H1 (cell line): Measurements from ENCODE around the gene AMPH. TPM values are rescaled to one million over a fixed set of nuclear protein-coding genes. Genes with fewer than 3 reads are reported as not detected.

Experiments
- CTCF ChIA-PET: fragments of 300-600 bp; sonication (Branson Sonifier 250); formaldehyde crosslinking; loops from one replicate; lab custom pipeline; 2021; ENCODE audit not compliant: partially characterized antibody; lab: Charles Lee
- POLR2A ChIA-PET: fragments of 300-600 bp; sonication (Branson Sonifier 250); formaldehyde crosslinking; loops from one replicate; lab custom pipeline; 2021; ENCODE audit warnings: inconsistent platforms; ENCODE audit not compliant: partially characterized antibody; lab: Charles Lee
- DNase-seq, 2 experiments: peaks; one replicate each; pipeline versions ENCODE4 v3.0.0 to v3.0.0-alpha.2; 2010 to 2022; ENCODE audit warnings: low spot score in 2 of 2, low read depth in 1 of 2, mixed read lengths in 1 of 2
- FAIRE-seq: peaks from 2 replicates; lab custom pipeline; 2011; peaks lifted over from hg19 to GRCh38; lab: Jason Lieb, UNC
- H2AFZ ChIP-seq: 2 replicates; pipeline ENCODE4 v1.8.1; 2012; ENCODE audit warnings: low read length, inconsistent platforms
- H2AK5ac ChIP-seq: 2 replicates; pipeline ENCODE4 v1.6.1; 2013; ENCODE audit warnings: low read depth, low read length
- H2BK120ac ChIP-seq: replicated peaks from 2 replicates; pipeline ENCODE3; 2013; ENCODE audit warnings: low read depth, low read length, inconsistent platforms
- H2BK12ac ChIP-seq: 2 replicates; pipeline ENCODE4 v1.6.1; 2013; ENCODE audit warnings: low read depth, low read length
- H2BK15ac ChIP-seq: 2 replicates; pipeline ENCODE4 v1.6.1; 2013; ENCODE audit warnings: low read length
- H2BK20ac ChIP-seq: 2 replicates; pipeline ENCODE4 v1.6.1; 2013; ENCODE audit warnings: low read length
- H2BK5ac ChIP-seq: 2 replicates; pipeline ENCODE4 v1.6.1; 2013; ENCODE audit warnings: low read depth, low read length
- H3K14ac ChIP-seq: 2 replicates; pipeline ENCODE4 v1.6.1; 2013; ENCODE audit warnings: inconsistent platforms; ENCODE audit not compliant: insufficient read length
- H3K18ac ChIP-seq: 2 replicates; pipeline ENCODE4 v1.6.1; 2013; ENCODE audit warnings: low read length; ENCODE audit errors: extremely low read depth
- H3K23ac ChIP-seq: 2 replicates; pipeline ENCODE4 v1.6.1; 2013; ENCODE audit warnings: inconsistent platforms; ENCODE audit not compliant: insufficient read length
- H3K23me2 ChIP-seq: 2 replicates; pipeline ENCODE4 v1.6.1; 2013; ENCODE audit warnings: low read depth, low read length
- H3K27ac ChIP-seq: 2 replicates; pipeline ENCODE4 v1.6.1; 2011; ENCODE audit warnings: low read depth, low read length, inconsistent platforms
- H3K27me3 ChIP-seq, 4 experiments: replicated peaks in 1 of 4; 1 replicate in 1 of 4; 2 replicates in 3 of 4; pipeline versions ENCODE4 v1.6.1 to v1.8.1; 2011 to 2013; ENCODE audit warnings: low read length in 3 of 4, mild to moderate bottlenecking in 3 of 4, inconsistent platforms in 2 of 4, mixed read lengths in 2 of 4, moderate library complexity in 1 of 4; ENCODE audit not compliant: control insufficient read depth in 3 of 4, insufficient read depth in 3 of 4; ENCODE audit errors: extremely low read depth in 1 of 4
- H3K36me3 ChIP-seq, 4 experiments: 2 replicates each; pipeline versions ENCODE4 v1.6.1 to v1.8.1; 2011 to 2013; ENCODE audit warnings: mild to moderate bottlenecking in 4 of 4, low read length in 3 of 4, moderate library complexity in 2 of 4, control low read depth in 1 of 4, inconsistent platforms in 1 of 4; ENCODE audit not compliant: insufficient read depth in 4 of 4, control insufficient read depth in 2 of 4
- H3K4ac ChIP-seq: replicated peaks from 2 replicates; pipeline ENCODE3; 2013; ENCODE audit warnings: low read length, low read depth, mixed read lengths, inconsistent platforms; ENCODE audit not compliant: insufficient read length
- H3K4me1 ChIP-seq, 4 experiments: replicated peaks in 1 of 4; 1 replicate in 1 of 4; 2 replicates in 3 of 4; pipeline versions ENCODE4 v1.6.1 to v1.8.1; 2011 to 2013; ENCODE audit warnings: low read length in 3 of 4, inconsistent platforms in 2 of 4, mixed read lengths in 1 of 4; ENCODE audit not compliant: insufficient read depth in 4 of 4, control insufficient read depth in 3 of 4
- H3K4me2 ChIP-seq, 2 experiments: 2 replicates each; pipeline versions ENCODE4 v1.6.1 to v1.8.1; 2011 to 2013; ENCODE audit warnings: low read depth in 2 of 2, low read length in 2 of 2, control low read depth in 1 of 2, inconsistent platforms in 1 of 2, mild to moderate bottlenecking in 1 of 2; ENCODE audit not compliant: insufficient read depth in 1 of 2
- H3K4me3 ChIP-seq, 4 experiments: fragments of 200-600, 300-600 bp in 1 of 4; sonication (generic), shearing (Covaris generic), sonication (Bioruptor Twin) in 1 of 4; 2 replicates each; pipeline versions ENCODE4 v1.5.1 to v1.8.1; 2011 to 2016; ENCODE audit warnings: low read length in 4 of 4, low read depth in 3 of 4, control low read depth in 2 of 4, inconsistent platforms in 2 of 4, mild to moderate bottlenecking in 2 of 4, mixed read lengths in 1 of 4, moderate library complexity in 1 of 4; ENCODE audit not compliant: insufficient read depth in 2 of 4; ENCODE audit errors: extremely low read depth in 1 of 4
- H3K56ac ChIP-seq: replicated peaks from 2 replicates; pipeline ENCODE3; 2013; ENCODE audit warnings: low read depth, mild to moderate bottlenecking, mixed read lengths, low read length, inconsistent platforms; ENCODE audit not compliant: insufficient read length
- H3K79me1 ChIP-seq: 2 replicates; pipeline ENCODE4 v1.6.1; 2013; ENCODE audit warnings: low read depth, low read length, control low read depth
- H3K79me2 ChIP-seq, 2 experiments: 2 replicates each; pipeline versions ENCODE4 v1.6.1 to v1.8.1; 2012 to 2013; ENCODE audit warnings: low read length in 2 of 2, mild to moderate bottlenecking in 2 of 2, inconsistent platforms in 1 of 2; ENCODE audit not compliant: insufficient read depth in 2 of 2, control insufficient read depth in 1 of 2
- H3K9ac ChIP-seq, 4 experiments: replicated peaks in 1 of 4; 1 replicate in 1 of 4; 2 replicates in 3 of 4; pipeline versions ENCODE4 v1.6.1 to v1.8.1; 2011 to 2013; ENCODE audit warnings: low read depth in 3 of 4, low read length in 3 of 4, control low read depth in 2 of 4, mild to moderate bottlenecking in 2 of 4, moderate library complexity in 2 of 4, inconsistent platforms in 1 of 4; ENCODE audit errors: extremely low read depth in 1 of 4
- H3K9me3 ChIP-seq, 2 experiments: 2 replicates each; pipeline versions ENCODE4 v1.6.1 to v1.8.1; 2012 to 2013; ENCODE audit warnings: mild to moderate bottlenecking in 2 of 2, moderate library complexity in 2 of 2, control low read depth in 1 of 2, inconsistent platforms in 1 of 2, low read depth in 1 of 2, low read length in 1 of 2, mixed read lengths in 1 of 2; ENCODE audit not compliant: insufficient read depth in 2 of 2
- H4K20me1 ChIP-seq, 2 experiments: replicated peaks in 1 of 2; 2 replicates each; pipeline versions ENCODE3 to v1.8.1; 2011 to 2013; ENCODE audit warnings: inconsistent platforms in 2 of 2, low read length in 2 of 2, mild to moderate bottlenecking in 1 of 2; ENCODE audit not compliant: insufficient read depth in 2 of 2, control insufficient read depth in 1 of 2
- H4K5ac ChIP-seq: 2 replicates; pipeline ENCODE4 v1.6.1; 2013; ENCODE audit warnings: low read length, low read depth, mixed read lengths, inconsistent platforms; ENCODE audit not compliant: insufficient read length
- H4K8ac ChIP-seq: 2 replicates; pipeline ENCODE4 v1.8.0; 2013; ENCODE audit warnings: mild to moderate bottlenecking, moderate library complexity, low read length, inconsistent platforms; ENCODE audit not compliant: insufficient read depth; ENCODE audit errors: extremely low read depth
- H4K91ac ChIP-seq: replicated peaks from 2 replicates; pipeline ENCODE3; 2013; ENCODE audit warnings: low read length, mixed read lengths, inconsistent platforms; ENCODE audit not compliant: insufficient read length
- ASH2L ChIP-seq: fragments of 200-600, 300-600 bp; sonication (generic); IDR thresholded peaks from one replicate; pipeline ENCODE4 v1.7.1; 2017; ENCODE audit warnings: low read length
- BRCA1 ChIP-seq: IDR thresholded peaks from 2 replicates; pipeline ENCODE4 v1.6.1; 2012; ENCODE audit warnings: low read depth, low read length, improper control_type of control experiment
- CBX5 ChIP-seq: fragments of 300-800, 300-1000 bp; sonication (generic); IDR thresholded peaks from 2 replicates; pipeline ENCODE4 v1.7.1; 2016; ENCODE audit warnings: antibody characterized with exemption, low read length, low read depth
- CREB1 ChIP-seq: IDR thresholded peaks from 2 replicates; pipeline ENCODE4 v1.6.1; 2012; ENCODE audit warnings: inconsistent platforms
- JUN ChIP-seq: IDR thresholded peaks from 2 replicates; pipeline ENCODE4 v1.6.1; 2011; ENCODE audit warnings: low read depth, mild to moderate bottlenecking, improper control_type of control experiment, low read length
- JUND ChIP-seq: IDR thresholded peaks from 2 replicates; pipeline ENCODE4 v1.6.1; 2011; ENCODE audit warnings: mild to moderate bottlenecking, improper control_type of control experiment, low read length
- KDM5A ChIP-seq: fragments of 200-600 bp; IDR thresholded peaks from 2 replicates; pipeline ENCODE4 v1.7.1; 2012; ENCODE audit warnings: mild to moderate bottlenecking, low read length, inconsistent platforms, mixed read lengths
- POLR2A ChIP-seq, 2 experiments: IDR thresholded peaks; 1 replicate in 1 of 2; 2 replicates in 1 of 2; pipeline ENCODE4 v1.6.1; 2011; ENCODE audit warnings: low read depth in 2 of 2, low read length in 2 of 2, mild to moderate bottlenecking in 2 of 2; ENCODE audit errors: control extremely low read depth in 1 of 2
- POLR2AphosphoS5 ChIP-seq: IDR thresholded peaks from 2 replicates; pipeline ENCODE4 v1.6.1; 2011; ENCODE audit warnings: low read depth, low read length
- SIRT6 ChIP-seq: IDR thresholded peaks from one replicate; pipeline ENCODE4 v1.7.1; 2012; ENCODE audit warnings: low read length, inconsistent platforms
- SIX5 ChIP-seq: IDR thresholded peaks from 2 replicates; pipeline ENCODE4 v1.6.1; 2011; ENCODE audit warnings: mild to moderate bottlenecking, low read depth, low read length
- SRF ChIP-seq: IDR thresholded peaks from 2 replicates; pipeline ENCODE4 v1.6.1; 2011; ENCODE audit warnings: mild to moderate bottlenecking, low read depth, low read length, moderate library complexity
- TAF7 ChIP-seq: optimal IDR thresholded peaks from 2 replicates; pipeline ENCODE3; 2011; ENCODE audit warnings: low read depth, mild to moderate bottlenecking, inconsistent platforms, low read length, moderate library complexity, borderline replicate concordance
- YY1 ChIP-seq: IDR thresholded peaks from 2 replicates; pipeline ENCODE4 v1.6.1; 2011; ENCODE audit warnings: low read depth, mild to moderate bottlenecking, low read length
- WGBS, 2 experiments: shearing (Covaris generic) in 1 of 2; methylation state at CpG; one replicate each; pipeline versions ENCODE4 v1.1.6 to v1.1.7; 2013 to 2015; ENCODE audit warnings: low lambda C conversion rate in 2 of 2, mixed read lengths in 2 of 2, inconsistent platforms in 1 of 2, low coverage in 1 of 2, missing lambda C conversion rate in 1 of 2; ENCODE audit not compliant: insufficient replicate concordance in 2 of 2, insufficient coverage in 1 of 2, insufficient read length in 1 of 2; ENCODE audit errors: extremely low coverage in 1 of 2, missing lambda C conversion rate in 1 of 2; 5-methylcytosine and 5-hydroxymethylcytosine counted together
- polyA plus RNA-seq, 7 experiments: library from polyadenylated mRNA; depleted of rRNA in 3 of 7; stranded (reverse) in 5 of 7; unstranded in 2 of 7; fragments of >200 nt in 5 of 7; fragments of 200-250 nt in 2 of 7; gene quantifications; 1 replicate in 5 of 7; 2 replicates in 1 of 7; 4 replicates in 1 of 7; pipeline versions ENCODE4 v1.2.1 to v1.2.3, GENCODE V29; 2011 to 2013; ENCODE audit warnings: missing spikeins in 2 of 7, mixed read lengths in 2 of 7
- total RNA-seq: library from RNA; stranded (reverse); fragmentation: NEBNext Ultra II Directional; extraction: Animal tissue kit (Norgen Biotek cat#: 25700); gene quantifications from 2 replicates; pipeline ENCODE4 v1.2.1, GENCODE V29; 2021
- TF ChIP-seq, protein P1 (sequence below), 3 experiments: IDR thresholded peaks; 1 replicate in 2 of 3; 2 replicates in 1 of 3; pipeline versions ENCODE4 v1.5.1 to v1.6.1; 2011; ENCODE audit warnings: low read length in 3 of 3, mild to moderate bottlenecking in 3 of 3, inconsistent platforms in 2 of 3, low read depth in 1 of 3, moderate library complexity in 1 of 3; ENCODE audit not compliant: insufficient read depth in 1 of 3; ENCODE audit errors: control extremely low read depth in 1 of 3

The AMPH gene
- total and polyA plus RNA-seq, 2 of the 8 experiments (the other 6 are each of a cell fraction or from before 2014, with no cell fraction given): 7.3 to 12.2 TPM

DNA sequence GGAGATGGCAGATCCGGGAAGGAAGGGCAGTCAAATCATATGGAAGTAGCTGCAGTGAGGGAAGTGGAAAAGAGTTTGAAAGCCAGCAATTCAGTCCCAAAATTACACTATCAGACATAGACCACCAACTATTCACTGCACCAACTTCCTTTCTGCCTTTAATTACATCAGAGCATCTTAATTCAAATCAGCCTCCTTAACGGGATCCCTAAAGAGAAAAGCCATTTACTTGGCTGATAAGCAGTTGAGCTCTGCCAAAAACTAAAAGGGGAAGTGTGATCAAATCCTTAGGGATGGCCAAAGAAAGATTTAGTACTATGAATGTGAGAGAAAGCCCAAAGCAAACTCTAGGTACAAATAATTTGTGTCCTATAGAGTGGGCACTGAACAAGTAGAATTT lies 110.4 kb downstream of the AMPH start:
- Histone ChIP-seq H3K56ac (no peak overlapping the region), H2BK120ac (no peak overlapping the region), H2AK5ac (no peak overlapping the region), H4K20me1 (no peaks in the 10 kb centered on the region), H3K9ac (no peak overlapping the region), H3K4ac (no peak overlapping the region), H2BK12ac (no peak overlapping the region), H2BK5ac (no peak overlapping the region), H3K4me3 (no peak overlapping the region), H3K27ac (no peak overlapping the region), H3K79me1 (no peaks in the 10 kb centered on the region), H3K18ac (no peak overlapping the region), H3K23me2 (no peaks in the 10 kb centered on the region; the same call in 1 of the 2 replicates), H4K5ac (no peak overlapping the region), H4K91ac (no peak overlapping the region), H3K23ac (no peak overlapping the region), H2BK15ac (no peak overlapping the region), H3K36me3 (no peaks in the 10 kb centered on the region), H2BK20ac (no peak overlapping the region), H2AFZ (no peak overlapping the region), H3K79me2 (no peaks in the 10 kb centered on the region), H3K4me2 (no peak overlapping the region), H3K4me1 (no peaks in the 10 kb centered on the region), H3K14ac (no peak overlapping the region), H4K8ac (no peak overlapping the region), H3K27me3 (no peaks in the 10 kb centered on the region), H3K9me3 (peaks cover 0 to 15% of the 10 kb centered on the region in 2 experiments; a peak in 2 of 4 replicates)
- 94% methylated on average over 2 of the region's 2 CpGs; no CpG with 5 or more reads in 1 of the 2 experiments for WGBS, 2 experiments
- FAIRE-seq (no peak), DNase-seq (no peak)
- CTCF ChIA-PET: no interaction called here
- POLR2A ChIA-PET: no interaction called here
- no peak for TF ChIP-seq POLR2A (IDR thresholded peaks at IDR 0.05; ENCODE audit: control extremely low read depth in 1 of 2, low read depth in 2 of 2, low read length in 2 of 2)
- TF ChIP-seq SRF: no peak
- TF ChIP-seq SIX5: no peak
- no peak for TF ChIP-seq YY1
- TF ChIP-seq CBX5: no peak
- no peak for TF ChIP-seq BRCA1
- TF ChIP-seq POLR2AphosphoS5: no peak
- no peak for TF ChIP-seq SIRT6
- TF ChIP-seq, protein P1, sequence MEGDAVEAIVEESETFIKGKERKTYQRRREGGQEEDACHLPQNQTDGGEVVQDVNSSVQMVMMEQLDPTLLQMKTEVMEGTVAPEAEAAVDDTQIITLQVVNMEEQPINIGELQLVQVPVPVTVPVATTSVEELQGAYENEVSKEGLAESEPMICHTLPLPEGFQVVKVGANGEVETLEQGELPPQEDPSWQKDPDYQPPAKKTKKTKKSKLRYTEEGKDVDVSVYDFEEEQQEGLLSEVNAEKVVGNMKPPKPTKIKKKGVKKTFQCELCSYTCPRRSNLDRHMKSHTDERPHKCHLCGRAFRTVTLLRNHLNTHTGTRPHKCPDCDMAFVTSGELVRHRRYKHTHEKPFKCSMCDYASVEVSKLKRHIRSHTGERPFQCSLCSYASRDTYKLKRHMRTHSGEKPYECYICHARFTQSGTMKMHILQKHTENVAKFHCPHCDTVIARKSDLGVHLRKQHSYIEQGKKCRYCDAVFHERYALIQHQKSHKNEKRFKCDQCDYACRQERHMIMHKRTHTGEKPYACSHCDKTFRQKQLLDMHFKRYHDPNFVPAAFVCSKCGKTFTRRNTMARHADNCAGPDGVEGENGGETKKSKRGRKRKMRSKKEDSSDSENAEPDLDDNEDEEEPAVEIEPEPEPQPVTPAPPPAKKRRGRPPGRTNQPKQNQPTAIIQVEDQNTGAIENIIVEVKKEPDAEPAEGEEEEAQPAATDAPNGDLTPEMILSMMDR (IDR thresholded peaks at IDR 0.05; ENCODE audit: control extremely low read depth in 1 of 3, insufficient read depth in 1 of 3, low read depth in 1 of 3, low read length in 3 of 3): no peak
- TF ChIP-seq CREB1: no peak
- TF ChIP-seq JUND: no peak
- no peak for TF ChIP-seq TAF7
- no peak for TF ChIP-seq ASH2L
- no peak for TF ChIP-seq KDM5A
- TF ChIP-seq JUN: no peak
